Right ventricle myocardium inferior (tissue), 1 donor: ENCODE measurements around the gene CAMK2B. TPM values are rescaled to one million over a fixed set of nuclear protein-coding genes. Genes with fewer than 3 reads are reported as not detected.

Experiments
- ATAC-seq: fragments of 200-7000 bp; cut with Tn5 transposase; one replicate; pipeline ENCODE4 v1.9.1; 2020; ENCODE audit warnings: mild to moderate bottlenecking, moderate library complexity
- DNase-seq: peaks from one replicate; pipeline ENCODE4 v3.0.0; 2021; ENCODE audit errors: missing footprints
- intact Hi-C: fragments of 100-400 bp; cut with DNase I; formaldehyde crosslinking; loops from one replicate; pipeline ENCODE4 v1.11.0; 2022
- long read RNA-seq: library from polyadenylated mRNA; unstranded; transcript quantifications from one replicate; pipeline ENCODE4 v2.0.0, GENCODE V29; 2021
- total RNA-seq: library from RNA; stranded (reverse); fragmentation: NEBNext Ultra II Directional; extraction: Animal tissue kit (Norgen Biotek cat#: 25700); gene quantifications from one replicate; pipeline ENCODE4 v1.2.1, GENCODE V29; 2021
- donor health status: DM: no; HTN: yes; CAD: no; lungs with severe emphysema.

Gene CAMK2B
- total RNA-seq: 95.4 TPM
- long read RNA-seq, full-length matches to known transcripts: 5 of 135 reads
- long read RNA-seq, partial matches to known transcripts: 13 of 135 reads
- long read RNA-seq, other reads (novel, unspliced or antisense): 117 of 135 reads

GRCh38 chr7:44325201-44325671 lies at the start of gene CAMK2B:
CAMK2B (minus strand) TSS chr7:44325594; CDS start chr7:44325421, 173 bp downstream.
- DNase-seq (no peak), ATAC-seq (peak; percentile 21)
- intact Hi-C loops: loop anchor here (10.0 kb wide), 1 partner anchor 190 kb away; no protein-coding TSS in a partner anchor

GRCh38 chr7:44374007-44374763 lies 48.8 kb upstream of the CAMK2B start:
- no peak for ATAC-seq
- no peak for DNase-seq
- intact Hi-C loops: no loop called here

GRCh38 chr7:44373418-44373740 lies 48.0 kb upstream of the CAMK2B start:
- no peak for DNase-seq
- ATAC-seq: no peak
- intact Hi-C loops: no loop called here

GRCh38 chr7:44372560-44373417 lies 47.4 kb upstream of the CAMK2B start:
- no peak for ATAC-seq
- intact Hi-C loops: no loop called here

GRCh38 chr7:44368885-44369284 lies 43.5 kb upstream of the CAMK2B start:
- intact Hi-C loops: no loop called here
- DNase-seq: no peak
- ATAC-seq: no peak

More at GRCh38 chr7:44372560-44373417, 47.4 kb upstream of the CAMK2B start:
- DNase-seq: no peak

- intact Hi-C loops: no loop called here
Measured at GRCh38 chr7:44368455-44368854, 43.1 kb upstream of the CAMK2B start.

GRCh38 chr7:44367475-44368043 lies 42.2 kb upstream of the CAMK2B start:
- DNase-seq (no peak), ATAC-seq (no peak)
- intact Hi-C loops: no loop called here

More at GRCh38 chr7:44368455-44368854, 43.1 kb upstream of the CAMK2B start:
- no peak for DNase-seq
- no peak for ATAC-seq

GRCh38 chr7:44366986-44367385 lies 41.6 kb upstream of the CAMK2B start:
- intact Hi-C loops: no loop called here
- ATAC-seq (no peak), DNase-seq (no peak)

GRCh38 chr7:44353668-44354067 lies 28.3 kb upstream of the CAMK2B start:
- no peak for ATAC-seq
- no peak for DNase-seq
- intact Hi-C loops: no loop called here

GRCh38 chr7:44348851-44349781 lies 23.7 kb upstream of the CAMK2B start:
- intact Hi-C loops: no loop called here
- ATAC-seq (peak; percentile 38), DNase-seq (no peak)

GRCh38 chr7:44348300-44348699 lies 22.9 kb upstream of the CAMK2B start:
- no peak for DNase-seq
- intact Hi-C loops: no loop called here
- ATAC-seq: peak; percentile 29

GRCh38 chr7:44347546-44348114 lies 22.2 kb upstream of the CAMK2B start:
- DNase-seq: peak; percentile 73
- intact Hi-C loops: no loop called here
- ATAC-seq: peak; percentile 66

- no peak for DNase-seq
- ATAC-seq: no peak
- intact Hi-C loops: no loop called here
Measured at GRCh38 chr7:44346063-44346462, 20.7 kb upstream of the CAMK2B start.

GRCh38 chr7:44341401-44341800 lies 16.0 kb upstream of the CAMK2B start:
- no peak for DNase-seq
- ATAC-seq: no peak
- intact Hi-C loops: no loop called here

GRCh38 chr7:44338600-44338999 lies 13.2 kb upstream of the CAMK2B start:
- DNase-seq (no peak), ATAC-seq (no peak)
- intact Hi-C loops: no loop called here

GRCh38 chr7:44336491-44336890 lies 11.1 kb upstream of the CAMK2B start:
- intact Hi-C loops: no loop called here
- DNase-seq (no peak), ATAC-seq (no peak)

- DNase-seq (no peak), ATAC-seq (no peak)
- intact Hi-C loops: no loop called here
Measured at GRCh38 chr7:44335184-44335583, 9.8 kb upstream of the CAMK2B start.

- intact Hi-C loops: no loop called here
- ATAC-seq: no peak
- no peak for DNase-seq
Measured at GRCh38 chr7:44334734-44335097, 9.3 kb upstream of the CAMK2B start.
